Frontal cortex (tissue), 4 donors: Measurements from ENCODE around the gene UVSSA. TPM values are rescaled to one million over a fixed set of nuclear protein-coding genes. Genes with fewer than 3 reads are reported as not detected.
"Not testable (repeated sequence)": the region's sequence is repeated elsewhere in the genome, so short reads cannot be mapped to it uniquely, and the experiment has no call there.

Experiments used
- DNase-seq, 2 donors: peaks; one replicate each; pipeline ENCODE4 v3.0.0; 2012; ENCODE audit warnings: low spot score in 2 of 2
- FAIRE-seq: peaks from 2 replicates; lab custom pipeline; 2012; peaks lifted over from hg19 to GRCh38; lab: Jason Lieb, UNC
- total RNA-seq: library from RNA; depleted of rRNA; stranded (reverse); fragments of >200 nt; gene quantifications from one replicate; pipeline ENCODE4 v1.2.3, GENCODE V29; 2014
- donor health status: control.
- donor health status: control.
- donor health status: control.

UVSSA gene
- total RNA-seq, 1 donor from 2014 or later = 5.3 TPM

DNA sequence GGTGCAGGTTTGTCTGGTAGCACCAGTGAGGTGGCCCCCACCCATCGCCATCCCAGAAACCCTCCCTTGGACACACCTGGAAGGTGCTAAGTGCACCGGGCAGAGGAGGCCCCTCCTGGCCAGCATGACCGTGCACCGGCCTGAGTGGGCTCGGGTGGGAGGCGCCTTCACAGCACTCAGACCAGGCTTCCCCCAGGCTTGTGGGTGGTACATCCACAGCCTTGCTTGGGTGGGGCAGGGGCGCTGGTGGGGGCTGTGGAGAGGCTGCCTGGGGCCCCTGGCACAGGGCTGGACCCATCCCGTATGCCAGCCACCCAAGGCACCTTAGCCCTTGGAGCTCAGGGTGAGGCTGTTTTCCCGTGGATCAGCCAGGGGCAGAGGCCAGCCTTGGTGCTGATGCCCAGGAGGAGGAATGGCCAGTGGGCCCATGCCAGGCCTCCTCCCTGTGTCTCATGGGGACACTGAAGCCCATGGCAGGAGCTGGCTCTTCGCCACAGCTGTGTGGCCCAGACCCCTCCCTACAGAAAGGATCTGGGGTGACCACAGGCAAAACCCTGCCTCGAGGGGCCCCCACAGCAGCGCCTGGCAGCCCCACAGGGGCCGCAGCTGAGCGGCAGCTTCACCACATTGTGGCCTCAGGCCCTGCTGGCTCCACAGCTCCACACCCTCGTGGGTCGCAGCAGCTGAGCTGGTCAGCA lies 37.8 kb downstream of the UVSSA start:
- DNase-seq (no peak), FAIRE-seq (no peak)

DNA sequence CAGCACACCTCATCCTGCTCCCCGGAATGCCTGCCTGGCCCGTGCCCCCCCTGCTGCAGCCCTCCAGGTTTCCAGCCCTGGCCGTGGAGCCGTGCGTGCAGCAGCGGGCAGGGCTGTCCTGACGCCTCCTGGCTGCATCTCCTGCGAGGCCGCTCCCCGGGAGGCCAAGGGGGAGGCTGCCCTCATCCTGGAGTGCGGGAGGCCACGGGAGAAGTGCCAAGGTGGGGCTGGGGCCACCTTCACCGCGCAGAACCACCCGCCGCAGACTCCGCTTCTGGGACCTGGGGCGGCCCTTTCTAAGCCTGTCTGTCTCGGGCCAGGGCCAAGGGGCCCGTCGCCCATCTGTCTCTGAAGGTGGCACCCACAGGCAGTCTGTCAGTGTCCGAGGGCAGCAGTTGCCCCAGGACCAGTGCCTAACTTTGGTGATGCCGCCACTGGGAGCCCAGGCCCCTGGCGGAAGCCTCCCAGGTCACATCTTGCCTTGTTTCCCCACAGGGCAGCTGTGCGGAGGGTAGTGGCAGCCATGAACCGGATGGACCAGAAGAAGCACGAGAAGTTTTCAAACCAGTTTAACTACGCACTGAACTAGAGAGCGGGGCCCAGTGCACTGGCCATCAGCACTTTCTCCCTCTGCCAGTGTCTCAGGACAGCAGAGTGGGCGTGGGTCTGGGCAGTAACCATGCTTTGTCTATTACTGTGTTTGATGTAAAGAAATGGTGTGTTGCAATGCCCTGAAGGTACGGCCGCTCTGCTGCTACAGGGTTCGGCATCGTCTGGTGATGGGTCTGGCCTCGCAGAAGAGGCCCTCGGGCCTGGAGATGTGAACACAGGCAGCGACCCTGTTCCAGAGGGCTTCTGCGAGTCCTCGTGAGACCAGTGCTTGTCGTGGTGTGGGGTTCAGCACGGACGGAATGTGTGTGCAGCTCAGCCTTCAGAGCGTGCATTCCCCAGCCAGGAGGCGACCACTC lies 38.6 kb downstream of the UVSSA start:
- DNase-seq (no peak), FAIRE-seq (no peak)

- DNase-seq, FAIRE-seq: not testable (repeated sequence)
These were observed 46.4 kb downstream of the UVSSA start for GRCh38 chr4:1393363-1393762.

- DNase-seq (no peak), FAIRE-seq (no peak)
These were observed 46.9 kb downstream of the UVSSA start for GRCh38 chr4:1393866-1394265.

GRCh38 chr4:1394554-1395388 lies 47.8 kb downstream of the UVSSA start:
- FAIRE-seq, DNase-seq: not testable (repeated sequence)

DNA sequence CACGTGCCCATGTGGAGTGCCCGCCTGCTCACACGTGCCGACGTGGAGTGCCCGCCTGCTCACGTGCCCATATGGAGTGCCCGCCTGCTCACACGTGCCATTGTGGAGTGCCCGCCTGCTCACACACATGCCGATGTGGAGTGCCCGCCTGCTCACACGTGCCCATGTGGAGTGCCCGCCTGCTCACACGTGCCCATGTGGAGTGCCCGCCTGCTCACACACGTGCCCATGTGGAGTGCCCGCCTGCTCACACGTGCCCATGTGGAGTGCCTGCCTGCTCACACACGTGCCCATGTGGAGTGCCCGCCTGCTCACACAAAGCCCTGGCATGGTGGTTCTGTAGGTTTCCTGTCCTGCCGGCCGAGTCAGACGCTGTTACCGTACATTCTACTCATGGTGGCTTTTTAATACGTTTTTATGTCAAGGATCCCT lies 48.4 kb downstream of the UVSSA start:
- DNase-seq, FAIRE-seq: not testable (repeated sequence)

DNA sequence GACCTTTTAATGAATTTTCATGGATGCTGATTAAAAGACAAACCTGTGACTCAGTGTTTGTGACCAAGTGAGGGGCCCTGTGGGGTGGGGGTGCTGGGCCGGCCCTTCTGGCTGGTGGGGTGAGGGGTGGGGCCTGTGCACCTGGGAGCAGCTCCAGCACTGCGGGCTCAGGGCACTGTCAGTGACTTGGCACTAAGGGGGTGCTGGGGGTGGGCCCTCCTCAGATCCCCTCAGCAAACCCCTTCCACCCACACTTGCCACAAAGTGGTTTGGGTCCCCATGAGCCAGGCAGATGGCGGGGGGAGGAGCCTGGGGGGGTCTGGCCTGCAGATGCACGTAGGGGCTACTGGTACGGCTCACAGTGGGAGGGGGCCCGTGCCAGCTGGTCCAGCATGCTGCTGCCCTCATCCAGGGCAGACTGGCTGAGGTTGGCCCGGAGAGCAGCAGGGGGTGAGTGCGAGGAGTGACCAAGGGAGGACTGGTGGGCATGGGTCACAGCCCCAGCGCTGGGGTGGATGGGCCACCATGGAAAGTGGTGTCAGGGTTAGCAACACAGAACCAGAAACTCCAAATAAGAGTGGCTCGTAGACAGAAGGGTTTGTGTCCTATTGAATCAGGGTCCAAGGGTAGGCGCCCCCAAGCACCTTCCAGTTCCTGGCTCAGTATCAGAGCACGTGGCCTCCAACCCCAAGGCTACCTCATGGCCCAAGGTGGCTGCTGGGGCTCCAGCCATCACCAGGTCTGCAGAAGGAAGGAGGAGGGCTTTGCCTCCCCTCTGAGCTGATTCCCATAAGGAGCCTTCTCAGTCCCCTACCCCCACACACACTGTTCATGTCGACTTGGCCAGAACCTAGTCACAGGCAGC lies 49.2 kb downstream of the UVSSA start:
- DNase-seq = no peak
- no peak for FAIRE-seq

- FAIRE-seq (no peak), DNase-seq (no peak)
These were observed 49.9 kb downstream of the UVSSA start for GRCh38 chr4:1396806-1397455.

DNA sequence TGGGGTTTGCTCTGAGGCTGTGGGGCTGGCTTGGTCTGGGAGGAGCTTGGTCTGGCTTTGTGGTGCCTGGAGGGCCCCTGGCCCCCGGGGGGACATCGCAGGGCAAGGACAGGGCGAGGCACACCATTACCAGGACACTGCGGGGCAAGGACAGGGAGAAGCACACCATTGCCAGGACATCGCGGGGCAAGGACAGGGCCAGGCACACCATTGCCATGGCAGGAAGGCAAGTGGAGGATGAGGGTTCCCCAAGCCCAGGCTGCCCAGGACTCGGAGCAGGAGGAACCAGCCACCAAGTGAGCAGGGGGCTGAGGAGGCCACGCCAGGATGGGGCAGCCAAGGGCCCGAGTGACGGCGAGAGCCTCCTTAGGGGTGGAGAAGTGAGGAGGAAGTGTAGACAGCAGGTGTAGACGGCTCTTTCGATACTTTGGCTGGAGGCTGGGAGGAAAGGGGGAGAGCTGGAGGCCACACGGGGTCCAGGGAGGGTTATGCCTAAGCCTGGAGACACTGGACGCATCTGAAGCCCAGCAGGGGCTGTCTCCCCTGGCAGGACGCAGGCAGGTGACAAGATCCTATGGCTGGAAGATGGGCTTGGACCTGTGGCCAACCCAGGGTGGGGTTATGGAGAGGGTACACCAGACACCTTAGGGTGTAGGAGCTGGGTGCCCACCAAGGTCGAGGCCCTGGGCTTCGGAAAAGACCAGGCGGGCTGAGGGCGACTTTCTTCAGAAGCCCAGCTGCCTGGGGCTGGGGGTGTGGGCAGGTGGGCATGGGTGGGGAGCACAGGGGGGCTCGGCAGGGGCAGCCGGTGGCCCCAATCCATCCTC lies 51.9 kb downstream of the UVSSA start:
- no peak for FAIRE-seq

DNA sequence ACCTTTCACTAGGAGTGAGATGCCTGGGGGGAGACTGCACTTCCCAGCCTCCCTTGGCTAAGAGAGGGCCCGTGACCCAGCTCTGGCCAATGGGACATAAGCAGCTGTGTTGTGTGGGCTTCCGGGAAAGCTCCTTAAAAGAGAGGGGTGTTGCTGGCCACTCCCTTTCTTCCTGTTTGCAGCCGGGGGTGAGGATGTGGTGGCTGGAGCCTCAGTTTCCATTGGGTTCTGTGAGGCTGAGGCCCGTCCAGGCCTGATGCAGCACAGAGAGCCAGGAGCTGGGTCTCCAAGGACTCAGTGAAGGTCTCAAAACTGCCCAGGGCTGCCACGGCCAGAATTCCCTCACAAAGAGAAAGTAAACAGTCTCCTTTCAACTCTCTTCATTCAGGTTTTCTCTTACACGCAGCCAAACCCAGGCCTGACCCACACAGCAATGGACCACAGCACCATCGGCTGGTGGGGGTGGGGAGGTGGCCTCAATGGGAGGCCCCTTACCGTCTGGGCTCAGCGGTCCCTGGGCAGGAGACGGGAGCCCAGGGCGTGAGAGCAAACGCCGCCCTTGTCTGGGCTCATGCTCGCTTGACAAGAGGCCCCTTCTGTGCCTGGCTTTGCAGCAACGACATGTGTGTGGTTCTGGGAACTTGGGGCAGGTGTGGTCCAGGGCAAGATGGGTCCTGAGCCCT lies 52.6 kb downstream of the UVSSA start:
- no peak for FAIRE-seq
- DNase-seq = no peak

More for the DNA sequence above, 51.9 kb downstream of the UVSSA start:
- DNase-seq = no peak

DNA sequence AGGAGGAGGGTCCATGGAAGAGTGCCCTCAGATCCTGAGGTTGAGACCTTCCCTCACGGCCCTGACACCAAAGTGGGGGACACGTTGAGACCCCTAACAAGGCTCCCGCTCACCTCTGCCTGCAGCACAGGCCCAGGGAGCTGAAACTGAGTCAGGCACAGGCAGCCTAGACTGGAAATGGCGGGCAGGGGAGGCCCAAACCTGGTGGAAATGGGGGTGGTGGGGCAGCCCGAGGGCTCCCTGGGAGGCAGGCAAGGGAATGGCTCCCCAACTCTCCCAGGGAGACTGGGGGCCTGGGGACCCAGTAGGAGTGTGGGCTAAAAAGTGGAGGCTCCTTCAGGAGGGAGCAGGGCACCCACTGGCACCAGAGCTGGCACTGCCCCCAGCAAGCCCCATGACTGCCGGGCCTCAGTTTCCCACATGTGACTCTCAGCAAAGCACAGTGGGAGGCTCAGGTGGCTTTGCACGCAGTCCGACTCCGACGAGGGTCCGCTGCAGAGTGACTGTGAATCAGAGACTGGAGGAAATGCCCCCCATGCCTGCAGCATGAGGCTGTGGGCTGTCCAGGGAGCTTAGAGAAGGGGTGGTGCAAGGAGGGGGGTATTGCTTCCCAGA lies 53.3 kb downstream of the UVSSA start:
- DNase-seq = no peak
- FAIRE-seq = no peak

GRCh38 chr4:1400831-1401408 lies 53.9 kb downstream of the UVSSA start:
- no peak for FAIRE-seq
- DNase-seq = no peak

DNA sequence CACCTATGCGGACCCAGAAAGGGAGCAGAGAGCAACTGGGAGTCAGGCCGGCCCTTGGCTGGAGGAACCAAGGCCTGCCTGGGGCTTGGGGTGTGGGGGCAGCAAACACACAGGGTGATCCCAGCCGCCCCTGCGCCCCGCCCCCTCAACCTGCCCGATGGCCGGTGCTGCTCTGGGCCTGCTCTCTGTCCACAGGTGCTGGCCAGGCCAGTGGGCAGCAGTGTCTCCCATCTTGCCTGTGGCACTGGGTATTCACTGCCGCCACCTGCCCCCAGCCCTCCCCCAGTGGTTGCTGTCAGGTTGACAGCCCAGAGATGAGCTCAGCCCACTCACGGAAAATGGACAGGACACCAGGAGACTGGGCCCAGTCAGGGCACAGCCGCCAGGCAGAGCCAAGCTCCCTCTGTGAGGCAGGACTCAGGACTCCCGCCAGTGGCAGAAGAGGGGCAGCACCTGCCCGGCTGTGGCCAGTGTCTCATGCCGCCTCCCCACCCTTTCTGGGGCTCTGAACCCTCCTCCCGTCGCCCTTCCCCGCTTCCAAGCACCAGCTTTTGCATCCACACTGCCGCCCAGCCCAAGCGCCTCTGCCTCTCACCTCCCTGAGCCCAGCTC lies 54.5 kb downstream of the UVSSA start:
- FAIRE-seq (no peak), DNase-seq (peak in 1 of 2 donors; percentile 32)

GRCh38 chr4:1402021-1402515 lies 55.1 kb downstream of the UVSSA start:
- FAIRE-seq (no peak), DNase-seq (peak in 1 of 2 donors; percentile 34)

DNA sequence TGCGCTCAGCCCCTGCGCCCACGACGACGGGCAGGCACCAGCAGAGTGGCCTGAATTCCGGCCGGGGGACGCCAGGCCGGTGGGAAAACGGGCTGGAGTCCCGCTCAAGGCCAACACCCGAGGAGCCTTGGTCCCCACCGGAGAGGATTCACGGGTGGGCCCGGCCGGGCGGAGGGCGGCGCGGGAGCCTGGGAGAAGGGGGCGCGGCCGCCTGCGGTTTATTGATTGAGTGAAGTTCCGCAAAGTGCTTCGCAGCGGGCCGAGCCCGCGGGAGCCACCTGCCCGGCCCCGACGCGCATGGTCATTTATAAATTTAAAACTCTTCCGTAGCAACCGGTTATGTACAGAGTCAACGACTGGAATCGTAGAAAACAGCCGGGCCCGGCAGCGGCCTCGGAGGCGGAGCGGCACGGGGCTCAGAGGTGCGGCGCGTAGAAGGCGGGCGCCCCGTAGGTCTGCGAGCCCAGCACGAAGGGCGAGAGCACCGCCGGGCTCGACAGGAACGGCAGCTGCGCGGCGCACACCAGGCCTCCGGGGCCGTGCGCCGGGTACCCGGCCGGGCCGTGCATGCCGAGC lies 55.6 kb downstream of the UVSSA start:
- FAIRE-seq (no peak), DNase-seq (peak in 1 of 2 donors; percentile 41)
